ENCODE results near the gene SREK1IP1. TPM values are rescaled to one million over a fixed set of nuclear protein-coding genes. Genes with fewer than 3 reads are reported as not detected.
A peak's percentile ranks its signal among the peaks of the same experiment; 100 is the strongest.

Gene SREK1IP1
- total RNA-seq, 1 donor: 12.5 TPM

DNA sequence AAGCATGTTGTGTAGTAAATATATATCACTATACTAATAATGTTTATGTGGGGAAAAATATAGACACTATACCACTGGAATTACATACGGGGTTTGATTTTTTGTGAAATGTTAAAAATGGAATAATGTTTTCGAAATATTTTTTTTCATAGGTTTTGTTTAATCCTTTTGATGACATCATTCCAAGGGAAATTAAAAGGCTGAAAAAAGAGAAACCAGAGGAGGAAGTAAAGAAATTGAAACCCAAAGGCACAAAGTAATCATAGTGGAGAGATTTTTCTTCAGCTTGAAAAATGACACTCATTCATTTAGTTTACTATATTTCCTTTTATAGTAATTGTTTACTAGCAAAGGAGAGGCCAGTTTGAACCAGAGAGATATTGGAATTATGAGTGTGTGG is 17.9 kb upstream of the SREK1IP1 start:
- TF ChIP-seq, protein P1, sequence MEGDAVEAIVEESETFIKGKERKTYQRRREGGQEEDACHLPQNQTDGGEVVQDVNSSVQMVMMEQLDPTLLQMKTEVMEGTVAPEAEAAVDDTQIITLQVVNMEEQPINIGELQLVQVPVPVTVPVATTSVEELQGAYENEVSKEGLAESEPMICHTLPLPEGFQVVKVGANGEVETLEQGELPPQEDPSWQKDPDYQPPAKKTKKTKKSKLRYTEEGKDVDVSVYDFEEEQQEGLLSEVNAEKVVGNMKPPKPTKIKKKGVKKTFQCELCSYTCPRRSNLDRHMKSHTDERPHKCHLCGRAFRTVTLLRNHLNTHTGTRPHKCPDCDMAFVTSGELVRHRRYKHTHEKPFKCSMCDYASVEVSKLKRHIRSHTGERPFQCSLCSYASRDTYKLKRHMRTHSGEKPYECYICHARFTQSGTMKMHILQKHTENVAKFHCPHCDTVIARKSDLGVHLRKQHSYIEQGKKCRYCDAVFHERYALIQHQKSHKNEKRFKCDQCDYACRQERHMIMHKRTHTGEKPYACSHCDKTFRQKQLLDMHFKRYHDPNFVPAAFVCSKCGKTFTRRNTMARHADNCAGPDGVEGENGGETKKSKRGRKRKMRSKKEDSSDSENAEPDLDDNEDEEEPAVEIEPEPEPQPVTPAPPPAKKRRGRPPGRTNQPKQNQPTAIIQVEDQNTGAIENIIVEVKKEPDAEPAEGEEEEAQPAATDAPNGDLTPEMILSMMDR (IDR thresholded peaks at IDR 0.05; ENCODE audit: insufficient read depth, low read depth, low read length): no peak
- no peak for DNase-seq (ENCODE audit: low read depth)
- no peak overlapping the region for H3K4me3 ChIP-seq (ENCODE audit: low read depth, low read length)

DNA sequence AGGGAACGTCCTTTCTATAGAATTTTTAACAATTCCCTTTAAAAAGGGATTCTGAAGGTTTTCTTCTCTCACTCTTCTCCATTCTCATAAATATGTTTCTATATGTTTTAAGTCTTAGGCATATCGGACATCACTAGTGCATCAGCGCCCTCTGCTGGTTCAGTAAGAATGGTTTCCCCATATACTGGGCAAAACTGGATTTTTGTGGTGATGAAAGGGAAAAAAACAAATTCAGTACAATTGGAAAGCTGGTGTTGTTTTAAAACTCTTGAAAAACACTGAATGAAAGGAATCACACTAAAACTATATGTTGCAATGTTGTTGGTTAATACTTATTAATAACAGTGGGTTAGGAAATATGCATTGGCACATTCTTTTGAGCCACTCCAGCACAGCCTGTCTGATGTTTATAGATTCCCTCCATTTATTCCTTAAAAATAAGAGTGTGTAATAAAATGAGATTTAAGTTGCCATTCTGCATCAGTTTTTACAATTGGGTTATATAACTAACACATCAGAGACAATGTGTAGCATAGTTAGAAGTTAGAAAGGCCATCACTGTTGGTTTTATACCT is 16.0 kb upstream of the SREK1IP1 start:
- H3K4me3 ChIP-seq (ENCODE audit: low read depth, low read length): no peak overlapping the region
- DNase-seq (ENCODE audit: low read depth): peak; percentile 89
- TF ChIP-seq, protein P1 (IDR thresholded peaks at IDR 0.05; ENCODE audit: insufficient read depth, low read depth, low read length): peak; percentile 82

- TF ChIP-seq, protein P1 (IDR thresholded peaks at IDR 0.05; ENCODE audit: insufficient read depth, low read depth, low read length): no peak
These were observed 6.8 kb upstream of the SREK1IP1 start for GRCh38 chr5:64775291-64775690.

DNA sequence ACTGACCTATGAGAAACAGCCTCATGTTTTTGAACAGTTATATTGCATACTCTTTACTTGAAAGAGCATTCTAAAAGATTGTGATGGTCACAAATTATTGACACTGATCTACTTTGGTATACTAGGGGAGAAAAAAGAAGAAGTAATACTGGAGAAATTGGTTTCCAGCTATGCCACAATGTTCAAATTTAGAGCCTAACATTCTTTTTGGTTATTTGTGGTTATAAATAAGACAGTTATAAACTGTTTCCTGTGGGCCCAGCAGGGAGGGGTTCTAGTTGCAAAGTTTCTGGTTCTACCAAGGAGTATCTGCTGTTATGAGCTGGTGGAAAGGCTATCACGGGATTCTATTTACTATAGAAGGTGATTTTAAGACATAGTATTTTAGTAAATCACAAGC is 5.0 kb upstream of the SREK1IP1 start:
- no peak overlapping the region for H3K4me3 ChIP-seq (ENCODE audit: low read depth, low read length)
- TF ChIP-seq, protein P1 (IDR thresholded peaks at IDR 0.05; ENCODE audit: insufficient read depth, low read depth, low read length): no peak
- no peak for DNase-seq (ENCODE audit: low read depth)

More at GRCh38 chr5:64775291-64775690, 6.8 kb upstream of the SREK1IP1 start:
- H3K4me3 ChIP-seq (ENCODE audit: low read depth, low read length): no peak overlapping the region
- DNase-seq (ENCODE audit: low read depth): no peak

DNA sequence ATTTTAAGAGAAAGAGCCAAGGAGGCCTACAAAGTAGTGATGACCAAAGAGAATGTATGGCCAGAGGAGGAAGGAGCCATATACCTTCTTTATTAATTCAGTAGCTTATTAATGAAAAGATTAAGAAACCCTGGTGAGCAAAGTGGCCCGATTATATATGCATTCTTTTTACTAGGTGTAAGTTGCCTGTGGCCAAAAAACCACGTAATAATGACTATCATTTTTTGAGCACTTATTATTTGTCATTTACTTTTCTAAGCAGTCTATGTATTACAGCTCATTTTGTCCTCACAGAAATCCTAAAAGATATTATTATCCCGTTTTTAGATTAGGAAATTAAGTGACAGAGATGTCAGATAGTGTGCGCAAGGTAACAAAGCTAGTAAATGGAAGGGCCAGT is 3.2 kb upstream of the SREK1IP1 start:
- TF ChIP-seq, protein P1 (IDR thresholded peaks at IDR 0.05; ENCODE audit: insufficient read depth, low read depth, low read length): no peak
- no peak for DNase-seq (ENCODE audit: low read depth)

GRCh38 chr5:64769855-64770254 is 1.4 kb upstream of the SREK1IP1 start:
- no peak for DNase-seq (ENCODE audit: low read depth)
- TF ChIP-seq, protein P1 (IDR thresholded peaks at IDR 0.05; ENCODE audit: insufficient read depth, low read depth, low read length): no peak
- peak overlapping the region; percentile 83 for H3K4me3 ChIP-seq (ENCODE audit: low read depth, low read length)

More for the DNA sequence above, 3.2 kb upstream of the SREK1IP1 start:
- no peak overlapping the region for H3K4me3 ChIP-seq (ENCODE audit: low read depth, low read length)

- TF ChIP-seq, protein P1 (IDR thresholded peaks at IDR 0.05; ENCODE audit: insufficient read depth, low read depth, low read length): no peak
- DNase-seq (ENCODE audit: low read depth): peak; percentile 54
- peak overlapping the region; percentile 83 for H3K4me3 ChIP-seq (ENCODE audit: low read depth, low read length)
These were observed 533 bp downstream of the SREK1IP1 start for GRCh38 chr5:64767959-64768357.

Measured in fibroblast of villous mesenchyme (primary cell).